Mesendoderm (in vitro differentiated cells): ENCODE measurements around the gene ABI3BP.
A peak's percentile ranks its signal among the peaks of the same experiment; 100 is the strongest.

Experiments
- DNase-seq: peaks from one replicate; pipeline ENCODE4 v3.0.0; 2013
- H2AK5ac ChIP-seq: 2 replicates; pipeline ENCODE4 v1.6.1; 2013; ENCODE audit warnings: low read length, inconsistent platforms
- H2BK120ac ChIP-seq: 2 replicates; pipeline ENCODE4 v1.6.1; 2013; ENCODE audit warnings: low read depth, mild to moderate bottlenecking, low read length, moderate library complexity, mixed read lengths
- H2BK15ac ChIP-seq: replicated peaks from 2 replicates; pipeline ENCODE4 v1.6.1; 2013; ENCODE audit warnings: low read depth, mild to moderate bottlenecking, moderate library complexity
- H2BK5ac ChIP-seq: 2 replicates; pipeline ENCODE4 v1.6.1; 2013; ENCODE audit warnings: low read length, inconsistent platforms
- H3K18ac ChIP-seq: 2 replicates; pipeline ENCODE4 v1.6.1; 2013; ENCODE audit warnings: mild to moderate bottlenecking, low read length, mixed read lengths
- H3K23ac ChIP-seq: one replicate; pipeline ENCODE4 v1.6.1; 2013; ENCODE audit warnings: low read length
- H3K27ac ChIP-seq: 2 replicates; pipeline ENCODE4 v1.5.1; 2013; ENCODE audit warnings: low read depth, mild to moderate bottlenecking, inconsistent platforms, low read length, moderate library complexity
- H3K27me3 ChIP-seq: 2 replicates; pipeline ENCODE4 v1.6.1; 2013; ENCODE audit warnings: low read length, control low read depth, mild to moderate bottlenecking, inconsistent platforms; ENCODE audit not compliant: insufficient read depth, poor library complexity
- H3K36me3 ChIP-seq: 2 replicates; pipeline ENCODE4 v1.6.1; 2013; ENCODE audit warnings: low read length, inconsistent platforms; ENCODE audit not compliant: control insufficient read depth, insufficient read depth
- H3K4ac ChIP-seq: one replicate; pipeline ENCODE4 v1.6.1; 2013; ENCODE audit warnings: low read depth, mild to moderate bottlenecking, low read length, moderate library complexity
- H3K4me1 ChIP-seq: 2 replicates; pipeline ENCODE4 v1.6.1; 2013; ENCODE audit warnings: low read depth, low read length, inconsistent platforms; ENCODE audit not compliant: control insufficient read depth
- H3K4me2 ChIP-seq: 2 replicates; pipeline ENCODE4 v1.6.1; 2013; ENCODE audit warnings: low read length
- H3K4me3 ChIP-seq: 2 replicates; pipeline ENCODE4 v1.5.1; 2013; ENCODE audit warnings: mild to moderate bottlenecking, low read length
- H3K56ac ChIP-seq: one replicate; pipeline ENCODE4 v1.6.1; 2013; ENCODE audit warnings: low read length
- H3K79me1 ChIP-seq: 2 replicates; pipeline ENCODE4 v1.6.1; 2013; ENCODE audit warnings: low read length, inconsistent platforms
- H3K79me2 ChIP-seq: 2 replicates; pipeline ENCODE4 v1.6.1; 2013; ENCODE audit warnings: mild to moderate bottlenecking, low read length; ENCODE audit not compliant: control insufficient read depth, insufficient read depth
- H3K9ac ChIP-seq: 2 replicates; pipeline ENCODE4 v1.6.1; 2013; ENCODE audit warnings: low read length, inconsistent platforms
- H4K5ac ChIP-seq: one replicate; pipeline ENCODE4 v1.6.1; 2013; ENCODE audit warnings: low read length
- H4K8ac ChIP-seq: one replicate; pipeline ENCODE4 v1.6.1; 2013; ENCODE audit warnings: low read depth, mild to moderate bottlenecking, control low read depth, low read length, moderate library complexity
- WGBS: extraction: QIAGEN DNeasy Blood & Tissue Kit; methylation state at CpG from one replicate; pipeline ENCODE4 v1.1.7; 2013; ENCODE audit warnings: low lambda C conversion rate, missing lambda C conversion rate; ENCODE audit not compliant: insufficient coverage; ENCODE audit errors: extremely low coverage; 5-methylcytosine and 5-hydroxymethylcytosine counted together

The ABI3BP gene

DNA sequence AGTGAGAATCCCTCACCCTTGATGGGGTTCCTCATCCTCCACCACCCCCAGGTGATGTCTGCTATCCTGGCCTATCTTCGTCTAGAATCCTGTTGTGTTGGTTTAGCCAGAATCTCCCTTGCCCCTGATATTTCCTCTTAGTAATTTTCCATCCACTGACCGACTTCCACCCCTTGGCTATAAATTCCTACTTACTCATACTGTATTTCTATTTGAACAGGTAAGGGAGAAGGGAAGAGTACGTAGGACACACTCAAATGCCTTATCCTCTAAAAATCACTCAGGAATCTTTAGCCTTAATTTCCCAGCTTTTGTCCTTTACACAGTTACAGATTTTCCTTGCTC is 284.6 kb downstream of the ABI3BP start:
- Histone ChIP-seq H2BK15ac (no peak overlapping the region), H2BK5ac (no peak overlapping the region), H3K4me1 (peaks cover 9% of the 10 kb centered on the region), H4K8ac (no peak overlapping the region), H3K23ac (no peak overlapping the region), H3K56ac (peak overlapping the region; percentile 47), H4K5ac (peak overlapping the region; percentile 52), H3K79me1 (peaks cover 5% of the 10 kb centered on the region), H3K4ac (no peak overlapping the region), H2BK120ac (no peak overlapping the region), H3K36me3 (no peaks in the 10 kb centered on the region), H3K27ac (no peak overlapping the region), H3K4me2 (peak overlapping the region; percentile 12), H2AK5ac (no peak overlapping the region), H3K79me2 (peaks cover 31% of the 10 kb centered on the region), H3K4me3 (no peak overlapping the region), H3K27me3 (no peaks in the 10 kb centered on the region), H3K9ac (peak overlapping the region; percentile 53), H3K18ac (no peak overlapping the region)
- no CpG with 5 or more reads among the region's 3 CpGs for WGBS
- no peak for DNase-seq

- Histone ChIP-seq H3K18ac (no peak overlapping the region), H4K5ac (no peak overlapping the region), H3K56ac (no peak overlapping the region), H2BK5ac (no peak overlapping the region), H3K4ac (no peak overlapping the region), H3K9ac (no peak overlapping the region), H3K79me1 (peaks cover 5% of the 10 kb centered on the region), H2BK15ac (no peak overlapping the region), H3K4me1 (peaks cover 2% of the 10 kb centered on the region), H3K4me3 (no peak overlapping the region), H3K36me3 (no peaks in the 10 kb centered on the region), H3K79me2 (peaks cover 14% of the 10 kb centered on the region), H4K8ac (no peak overlapping the region), H3K27ac (no peak overlapping the region), H3K23ac (no peak overlapping the region), H2BK120ac (no peak overlapping the region), H2AK5ac (no peak overlapping the region), H3K27me3 (no peaks in the 10 kb centered on the region), H3K4me2 (no peak overlapping the region)
- no peak for DNase-seq
- WGBS, result no CpG with 5 or more reads among the region's 3 CpGs
These were observed 286.9 kb downstream of the ABI3BP start for GRCh38 chr3:100706365-100706764.

- no peak overlapping the region for H4K8ac ChIP-seq
- no peak overlapping the region for H3K18ac ChIP-seq
- no CpG with 5 or more reads among the region's 4 CpGs for WGBS
- peaks cover 2% of the 10 kb centered on the region for H3K4me1 ChIP-seq
- no peak overlapping the region for H3K27ac ChIP-seq
- no peaks in the 10 kb centered on the region for H3K79me2 ChIP-seq
- no peak overlapping the region for H2AK5ac ChIP-seq
- H3K4ac ChIP-seq, result no peak overlapping the region
- no peaks in the 10 kb centered on the region for H3K27me3 ChIP-seq
- no peaks in the 10 kb centered on the region for H3K36me3 ChIP-seq
- H3K23ac ChIP-seq, result no peak overlapping the region
- no peak overlapping the region for H2BK120ac ChIP-seq
- H3K4me2 ChIP-seq, result no peak overlapping the region
- H2BK15ac ChIP-seq, result no peak overlapping the region
- H3K9ac ChIP-seq, result no peak overlapping the region
- H3K79me1 ChIP-seq, result no peaks in the 10 kb centered on the region
- H3K4me3 ChIP-seq, result no peak overlapping the region
- no peak for DNase-seq
- no peak overlapping the region for H4K5ac ChIP-seq
- no peak overlapping the region for H2BK5ac ChIP-seq
- H3K56ac ChIP-seq, result no peak overlapping the region
These were observed 289.4 kb downstream of the ABI3BP start for GRCh38 chr3:100703865-100704264.

- no peak overlapping the region for H3K9ac ChIP-seq
- no peak overlapping the region for H2BK15ac ChIP-seq
- H3K4ac ChIP-seq, result no peak overlapping the region
- no peaks in the 10 kb centered on the region for H3K79me2 ChIP-seq
- no peak overlapping the region for H4K5ac ChIP-seq
- H2BK5ac ChIP-seq, result no peak overlapping the region
- H2AK5ac ChIP-seq, result no peak overlapping the region
- no peak overlapping the region for H3K56ac ChIP-seq
- H3K27ac ChIP-seq, result no peak overlapping the region
- H2BK120ac ChIP-seq, result no peak overlapping the region
- H3K4me2 ChIP-seq, result no peak overlapping the region
- H3K4me1 ChIP-seq, result no peaks in the 10 kb centered on the region
- H3K4me3 ChIP-seq, result no peak overlapping the region
- H3K23ac ChIP-seq, result no peak overlapping the region
- H3K27me3 ChIP-seq, result no peaks in the 10 kb centered on the region
- no peaks in the 10 kb centered on the region for H3K79me1 ChIP-seq
- H4K8ac ChIP-seq, result no peak overlapping the region
- DNase-seq, result no peak
- no peaks in the 10 kb centered on the region for H3K36me3 ChIP-seq
- no peak overlapping the region for H3K18ac ChIP-seq
- no CpG with 5 or more reads among the region's 5 CpGs for WGBS
These were observed 290.3 kb downstream of the ABI3BP start for GRCh38 chr3:100702980-100703345.

GRCh38 chr3:100702082-100702979 is 290.9 kb downstream of the ABI3BP start:
- DNase-seq, result no peak
- Histone ChIP-seq H2BK5ac (no peak overlapping the region), H3K27me3 (no peaks in the 10 kb centered on the region), H3K9ac (no peak overlapping the region), H2BK120ac (no peak overlapping the region), H3K56ac (no peak overlapping the region), H4K8ac (no peak overlapping the region), H2AK5ac (no peak overlapping the region), H3K23ac (no peak overlapping the region), H3K4me3 (no peak overlapping the region), H3K27ac (no peak overlapping the region), H3K4me1 (no peaks in the 10 kb centered on the region), H2BK15ac (no peak overlapping the region), H3K4ac (no peak overlapping the region), H3K79me2 (no peaks in the 10 kb centered on the region), H3K36me3 (no peaks in the 10 kb centered on the region), H3K18ac (no peak overlapping the region), H3K4me2 (no peak overlapping the region), H3K79me1 (no peaks in the 10 kb centered on the region), H4K5ac (no peak overlapping the region)
- WGBS, result no CpG with 5 or more reads among the region's 4 CpGs

DNA sequence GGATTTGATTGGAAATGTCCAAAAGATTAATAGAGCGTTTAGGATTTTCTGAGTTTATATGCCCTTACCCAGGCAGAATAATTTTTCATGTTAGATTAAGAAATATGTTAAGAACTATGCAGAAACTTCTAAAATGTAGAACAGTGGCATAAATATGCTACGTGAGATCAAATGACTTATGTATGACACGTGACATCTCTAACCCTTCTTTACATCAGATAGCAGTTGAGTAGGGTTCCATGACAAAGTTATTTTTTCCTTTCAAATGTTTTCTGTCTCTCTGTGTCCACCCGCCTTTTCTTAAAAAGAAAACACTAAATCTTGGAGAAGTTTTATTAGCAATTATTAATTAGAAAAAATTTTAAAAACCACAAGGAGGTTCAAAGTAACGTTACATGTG is 292.5 kb downstream of the ABI3BP start:
- Histone ChIP-seq H4K8ac (no peak overlapping the region), H3K4me1 (no peaks in the 10 kb centered on the region), H3K4ac (no peak overlapping the region), H3K4me2 (no peak overlapping the region), H3K36me3 (no peaks in the 10 kb centered on the region), H2BK15ac (no peak overlapping the region), H2BK5ac (no peak overlapping the region), H3K27ac (no peak overlapping the region), H2BK120ac (no peak overlapping the region), H4K5ac (no peak overlapping the region), H3K79me1 (no peaks in the 10 kb centered on the region), H3K18ac (no peak overlapping the region), H3K23ac (no peak overlapping the region), H3K9ac (no peak overlapping the region), H3K79me2 (no peaks in the 10 kb centered on the region), H3K56ac (no peak overlapping the region), H3K4me3 (no peak overlapping the region), H2AK5ac (no peak overlapping the region), H3K27me3 (no peaks in the 10 kb centered on the region)
- no peak for DNase-seq
- WGBS, result no CpG with 5 or more reads among the region's 5 CpGs
